PFSK-1 (cell line): Measurements from ENCODE around the gene DENND2A.

Source experiments
- FOXP2 ChIP-seq: optimal IDR thresholded peaks from 2 replicates; pipeline ENCODE3; 2011; ENCODE audit warnings: borderline replicate concordance, control low read depth, inconsistent platforms; ENCODE audit not compliant: insufficient read depth; ENCODE audit errors: extremely low read length, extremely low read depth
- POLR2AphosphoS5 ChIP-seq: IDR thresholded peaks from 2 replicates; pipeline ENCODE4 v1.6.1; 2012; ENCODE audit warnings: low read depth, mild to moderate bottlenecking, control low read depth, low read length, moderate library complexity
- SIN3A ChIP-seq: IDR thresholded peaks from 2 replicates; pipeline ENCODE4 v1.6.1; 2012; ENCODE audit warnings: mild to moderate bottlenecking, low read length, moderate library complexity, borderline replicate concordance; ENCODE audit not compliant: insufficient read depth
- TAF1 ChIP-seq: IDR thresholded peaks from 2 replicates; pipeline ENCODE4 v1.6.1; 2012; ENCODE audit warnings: low read length, control low read depth, borderline replicate concordance; ENCODE audit not compliant: insufficient read depth
- TF ChIP-seq, protein P1 (sequence below), 2 experiments: IDR thresholded peaks; 2 replicates each; pipeline versions ENCODE4 v1.6.1 to v1.8.0; 2011 to 2012; ENCODE audit warnings: low read depth in 2 of 2, low read length in 2 of 2, control low read depth in 1 of 2, inconsistent platforms in 1 of 2, mild to moderate bottlenecking in 1 of 2, moderate library complexity in 1 of 2; ENCODE audit not compliant: insufficient read depth in 1 of 2

The DENND2A gene

DNA sequence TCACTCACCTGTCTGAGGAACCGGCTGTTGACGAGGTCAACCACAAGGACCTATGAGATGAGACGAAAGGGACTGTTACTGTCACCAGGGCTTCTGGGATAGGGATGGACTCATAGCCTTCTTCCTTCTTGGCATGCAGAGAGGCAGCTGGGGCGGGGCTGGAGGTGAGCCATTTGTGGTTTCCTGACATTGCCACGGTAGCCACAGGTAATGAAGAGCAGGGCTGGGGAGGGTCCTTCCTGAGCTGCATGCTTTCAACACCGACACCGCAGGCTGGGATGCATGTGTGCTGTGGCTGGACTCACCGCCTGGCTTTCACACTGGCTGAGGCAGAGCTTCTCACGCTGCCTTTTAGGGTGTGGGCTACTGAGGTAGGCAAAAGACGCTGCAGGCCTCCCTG is 114.9 kb downstream of the DENND2A start:
- no peak for TF ChIP-seq FOXP2
- TF ChIP-seq, protein P1, sequence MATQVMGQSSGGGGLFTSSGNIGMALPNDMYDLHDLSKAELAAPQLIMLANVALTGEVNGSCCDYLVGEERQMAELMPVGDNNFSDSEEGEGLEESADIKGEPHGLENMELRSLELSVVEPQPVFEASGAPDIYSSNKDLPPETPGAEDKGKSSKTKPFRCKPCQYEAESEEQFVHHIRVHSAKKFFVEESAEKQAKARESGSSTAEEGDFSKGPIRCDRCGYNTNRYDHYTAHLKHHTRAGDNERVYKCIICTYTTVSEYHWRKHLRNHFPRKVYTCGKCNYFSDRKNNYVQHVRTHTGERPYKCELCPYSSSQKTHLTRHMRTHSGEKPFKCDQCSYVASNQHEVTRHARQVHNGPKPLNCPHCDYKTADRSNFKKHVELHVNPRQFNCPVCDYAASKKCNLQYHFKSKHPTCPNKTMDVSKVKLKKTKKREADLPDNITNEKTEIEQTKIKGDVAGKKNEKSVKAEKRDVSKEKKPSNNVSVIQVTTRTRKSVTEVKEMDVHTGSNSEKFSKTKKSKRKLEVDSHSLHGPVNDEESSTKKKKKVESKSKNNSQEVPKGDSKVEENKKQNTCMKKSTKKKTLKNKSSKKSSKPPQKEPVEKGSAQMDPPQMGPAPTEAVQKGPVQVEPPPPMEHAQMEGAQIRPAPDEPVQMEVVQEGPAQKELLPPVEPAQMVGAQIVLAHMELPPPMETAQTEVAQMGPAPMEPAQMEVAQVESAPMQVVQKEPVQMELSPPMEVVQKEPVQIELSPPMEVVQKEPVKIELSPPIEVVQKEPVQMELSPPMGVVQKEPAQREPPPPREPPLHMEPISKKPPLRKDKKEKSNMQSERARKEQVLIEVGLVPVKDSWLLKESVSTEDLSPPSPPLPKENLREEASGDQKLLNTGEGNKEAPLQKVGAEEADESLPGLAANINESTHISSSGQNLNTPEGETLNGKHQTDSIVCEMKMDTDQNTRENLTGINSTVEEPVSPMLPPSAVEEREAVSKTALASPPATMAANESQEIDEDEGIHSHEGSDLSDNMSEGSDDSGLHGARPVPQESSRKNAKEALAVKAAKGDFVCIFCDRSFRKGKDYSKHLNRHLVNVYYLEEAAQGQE (IDR thresholded peaks at IDR 0.05; ENCODE audit: insufficient read depth in 1 of 2, low read depth in 2 of 2, low read length in 2 of 2): no peak
- no peak for TF ChIP-seq TAF1
- TF ChIP-seq POLR2AphosphoS5: no peak

GRCh38 chr7:140521421-140521820 is 119.2 kb downstream of the DENND2A start:
- TF ChIP-seq TAF1 (no peak), FOXP2 (no peak), SIN3A (no peak), POLR2AphosphoS5 (no peak)
- TF ChIP-seq, protein P1 (IDR thresholded peaks at IDR 0.05; ENCODE audit: insufficient read depth in 1 of 2, low read depth in 2 of 2, low read length in 2 of 2): no peak

- TF ChIP-seq FOXP2 (no peak), POLR2AphosphoS5 (no peak), SIN3A (no peak), TAF1 (no peak)
- TF ChIP-seq, protein P1 (IDR thresholded peaks at IDR 0.05; ENCODE audit: insufficient read depth in 1 of 2, low read depth in 2 of 2, low read length in 2 of 2): no peak
Observed at GRCh38 chr7:140519007-140519399, 121.6 kb downstream of the DENND2A start.

GRCh38 chr7:140518370-140519006 is 122.1 kb downstream of the DENND2A start:
- no peak for TF ChIP-seq POLR2AphosphoS5
- TF ChIP-seq, protein P1 (IDR thresholded peaks at IDR 0.05; ENCODE audit: insufficient read depth in 1 of 2, low read depth in 2 of 2, low read length in 2 of 2): no peak
